ENCODE data around the gene MYH7B.
A peak's percentile ranks its signal among the peaks of the same experiment; 100 is the strongest.

MYH7B gene

GRCh38 chr20:34992751-34993417 is 37.2 kb downstream of the MYH7B start:
- no peak for DNase-seq

DNA sequence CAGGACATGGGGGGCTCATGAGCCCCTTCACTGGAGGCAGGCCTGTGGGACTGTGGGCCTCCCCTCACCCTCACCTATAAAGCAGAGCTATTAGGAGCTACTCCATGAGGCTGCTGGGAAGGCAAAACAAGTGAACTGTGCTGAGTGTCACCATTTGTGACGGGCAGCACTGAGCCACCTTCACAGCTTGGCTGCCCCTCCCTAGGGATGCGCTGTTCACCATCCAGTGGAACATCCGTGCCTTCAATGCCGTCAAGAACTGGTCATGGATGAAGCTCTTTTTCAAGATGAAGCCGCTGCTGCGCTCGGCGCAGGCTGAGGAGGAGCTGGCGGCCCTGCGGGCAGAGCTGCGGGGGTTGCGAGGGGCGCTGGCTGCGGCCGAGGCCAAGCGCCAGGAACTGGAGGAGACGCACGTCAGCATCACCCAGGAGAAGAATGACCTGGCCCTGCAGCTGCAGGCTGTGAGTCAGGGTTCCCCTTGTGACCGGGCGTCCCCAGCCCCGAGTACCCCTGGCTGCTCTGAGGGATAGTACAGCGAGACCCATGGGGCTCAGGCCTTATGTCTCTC is 38.4 kb downstream of the MYH7B start:
- DNase-seq = no peak

DNA sequence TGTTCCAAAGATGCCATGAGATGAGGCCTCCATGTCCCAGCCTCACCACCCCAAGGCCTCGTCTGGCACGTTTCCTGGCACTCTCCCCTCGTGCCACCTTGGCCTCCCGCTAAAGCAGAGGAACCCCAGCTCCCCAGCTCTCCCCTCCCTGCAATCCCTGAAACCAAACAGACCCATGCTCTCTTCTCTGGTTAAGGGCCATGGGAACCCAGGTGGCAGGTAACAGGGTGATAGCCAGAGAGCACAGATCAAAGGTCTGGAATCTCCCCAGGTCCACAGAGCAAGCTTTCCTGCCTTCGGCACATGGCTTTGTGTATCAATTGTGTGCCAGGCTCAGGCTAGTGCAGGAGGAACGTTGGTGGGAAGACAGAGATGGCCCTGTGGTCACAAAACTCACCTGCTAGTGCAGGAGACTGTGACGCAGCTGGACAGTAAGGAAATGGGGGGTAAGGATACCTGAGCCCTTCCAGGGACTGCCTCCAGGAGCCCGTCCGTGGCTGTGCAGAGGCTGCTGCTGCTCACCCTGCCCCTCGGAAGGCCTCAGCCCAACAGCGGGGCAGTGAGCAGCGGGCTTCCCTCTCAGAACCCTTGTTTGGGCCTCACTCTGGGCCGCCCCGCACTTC is 39.0 kb downstream of the MYH7B start:
- DNase-seq = no peak

GRCh38 chr20:34995192-34995591 is 39.5 kb downstream of the MYH7B start:
- no peak for DNase-seq

DNA sequence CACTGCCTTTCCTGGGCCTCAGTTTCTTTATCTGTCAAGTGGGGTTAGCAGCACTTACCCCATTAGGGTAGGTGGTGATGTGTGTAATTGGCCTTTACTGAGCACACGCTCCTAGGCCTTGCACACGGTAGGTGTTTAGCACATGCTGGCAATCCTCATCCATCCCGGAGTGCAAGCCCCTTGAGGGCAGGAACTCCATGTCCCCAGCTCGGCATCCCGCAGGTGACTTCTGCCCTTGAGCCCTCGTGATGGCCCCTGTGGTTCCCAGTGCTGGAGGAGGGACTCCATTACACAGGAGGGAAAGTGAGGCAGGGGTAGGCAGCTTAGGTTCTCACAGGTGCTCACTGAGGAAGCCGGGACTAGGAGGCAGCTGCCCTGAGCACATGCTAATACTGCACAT is 40.0 kb downstream of the MYH7B start:
- no peak for DNase-seq

GRCh38 chr20:34996243-34997028 is 40.8 kb downstream of the MYH7B start:
- no peak for DNase-seq

GRCh38 chr20:34997131-34997561 is 41.5 kb downstream of the MYH7B start:
- peak; percentile 33 to 37 for DNase-seq

DNA sequence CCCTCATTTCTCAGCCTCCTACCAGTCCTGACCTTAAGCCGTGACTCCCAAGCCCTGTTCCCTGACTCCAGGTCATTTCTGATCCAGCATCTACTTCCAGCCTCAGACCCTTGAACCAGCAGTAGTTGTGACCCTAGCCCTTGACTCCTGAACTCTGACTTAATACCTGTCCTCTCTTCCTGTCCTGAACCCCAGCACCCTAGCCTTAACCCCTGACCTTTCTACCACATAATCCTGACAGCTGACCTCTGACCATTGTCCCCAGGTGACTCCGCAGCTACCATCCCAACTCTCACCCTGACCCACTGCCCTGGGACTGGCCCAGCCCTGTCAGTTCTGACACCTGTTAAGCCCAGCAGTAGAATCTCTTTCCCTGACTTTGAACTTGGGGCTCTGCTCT is 42.1 kb downstream of the MYH7B start:
- no peak for DNase-seq

- DNase-seq = no peak
These were observed 42.8 kb downstream of the MYH7B start for GRCh38 chr20:34998331-34998950.

DNA sequence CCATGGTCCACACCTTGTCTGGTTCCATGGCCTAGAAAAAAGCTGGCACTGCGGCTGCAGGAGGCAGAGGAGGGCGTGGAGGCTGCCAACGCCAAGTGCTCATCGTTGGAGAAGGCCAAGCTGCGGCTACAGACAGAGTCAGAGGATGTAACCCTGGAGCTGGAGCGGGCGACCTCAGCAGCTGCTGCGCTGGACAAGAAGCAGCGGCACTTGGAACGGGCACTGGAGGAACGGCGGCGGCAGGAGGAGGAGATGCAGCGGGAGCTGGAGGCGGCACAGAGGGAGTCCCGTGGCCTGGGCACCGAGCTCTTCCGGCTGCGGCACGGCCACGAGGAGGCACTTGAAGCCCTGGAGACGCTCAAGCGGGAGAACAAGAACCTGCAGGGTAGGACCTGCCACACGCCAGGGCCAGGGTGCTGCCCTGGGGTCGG is 43.4 kb downstream of the MYH7B start:
- DNase-seq = no peak

GRCh38 chr20:34999782-35000181 is 44.1 kb downstream of the MYH7B start:
- DNase-seq = no peak

GRCh38 chr20:35000311-35000921 is 44.7 kb downstream of the MYH7B start:
- DNase-seq = no peak

GRCh38 chr20:35000922-35001595 is 45.4 kb downstream of the MYH7B start:
- DNase-seq = no peak

- DNase-seq = no peak
These were observed 46.1 kb downstream of the MYH7B start for GRCh38 chr20:35001596-35002362.

DNA sequence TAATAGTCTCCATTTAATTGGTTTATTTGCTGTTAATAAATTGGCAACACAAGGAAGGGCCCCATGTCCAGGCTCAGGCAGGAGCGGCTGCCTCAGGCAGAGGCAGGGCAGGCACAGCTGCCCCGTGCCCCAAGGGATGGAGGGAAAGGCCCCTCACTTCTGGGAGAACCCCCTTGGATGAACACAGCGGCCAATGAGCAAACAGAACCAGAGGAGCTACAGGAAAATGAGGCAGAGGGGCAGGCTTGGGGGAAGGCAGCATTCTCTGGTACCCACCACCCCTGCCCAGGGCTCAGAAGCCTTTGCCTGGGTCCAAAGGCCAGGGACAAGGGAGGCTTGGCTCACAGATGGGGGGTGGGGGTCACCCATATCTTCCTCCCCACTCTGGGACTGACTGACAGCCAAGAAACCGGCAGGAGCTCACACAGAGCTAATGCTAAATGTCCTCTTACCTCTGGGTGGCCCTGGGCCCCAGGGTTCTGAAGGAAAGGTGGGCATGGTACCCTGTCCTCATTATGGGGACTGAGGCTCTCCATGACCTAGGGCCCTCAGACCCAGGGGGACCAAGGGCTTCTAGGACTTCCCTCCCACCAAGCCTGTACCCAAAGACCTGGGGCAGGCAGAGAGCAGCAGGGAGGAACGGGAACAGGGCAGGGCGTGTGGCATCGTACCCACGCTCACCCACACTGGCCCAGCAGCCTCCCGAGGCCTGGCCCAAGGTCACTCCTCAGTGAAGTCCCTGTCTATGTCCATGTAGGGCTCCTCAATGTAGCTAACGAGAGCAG is 47.0 kb downstream of the MYH7B start:
- no peak for DNase-seq

DNA sequence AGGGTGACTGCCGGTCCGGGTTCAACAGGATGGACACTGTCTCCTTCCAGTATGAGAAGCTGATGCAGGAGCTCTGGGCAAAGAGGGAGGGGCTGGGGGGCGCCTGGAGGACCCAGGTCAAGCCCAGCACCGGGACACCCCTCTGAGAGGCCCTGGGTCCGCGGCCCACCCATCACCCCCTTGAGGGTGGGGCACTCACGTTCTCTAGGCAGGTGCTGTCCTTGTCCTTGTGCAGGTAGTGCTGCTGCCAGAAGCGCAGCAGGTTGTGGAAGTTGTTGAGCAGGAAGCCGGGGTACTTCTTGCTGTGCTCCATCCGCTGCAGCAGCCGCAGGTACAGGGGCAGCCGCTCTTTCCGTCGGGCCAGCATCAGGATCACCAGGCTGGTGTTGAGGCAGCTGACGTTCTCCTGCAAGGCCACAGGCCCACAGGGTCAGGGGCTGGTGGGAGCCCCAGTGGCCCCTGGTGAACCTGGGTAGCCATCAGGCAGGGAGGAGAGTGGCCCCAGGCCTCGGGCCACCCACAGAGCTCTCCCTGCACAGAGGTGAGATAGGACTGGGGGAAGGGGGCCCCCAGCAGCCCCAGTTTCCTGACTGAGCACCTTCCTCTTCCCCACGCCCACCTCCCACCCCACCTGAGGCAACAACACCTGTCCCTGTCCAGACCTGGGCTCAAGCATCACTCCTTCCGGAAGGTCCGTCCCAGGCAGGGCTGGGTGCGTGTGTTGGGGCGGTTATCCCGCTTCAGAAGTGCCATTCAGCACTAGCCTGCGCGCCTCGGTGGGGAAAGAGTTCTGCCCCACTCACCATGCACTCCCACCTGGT is 47.8 kb downstream of the MYH7B start:
- DNase-seq = no peak

DNA sequence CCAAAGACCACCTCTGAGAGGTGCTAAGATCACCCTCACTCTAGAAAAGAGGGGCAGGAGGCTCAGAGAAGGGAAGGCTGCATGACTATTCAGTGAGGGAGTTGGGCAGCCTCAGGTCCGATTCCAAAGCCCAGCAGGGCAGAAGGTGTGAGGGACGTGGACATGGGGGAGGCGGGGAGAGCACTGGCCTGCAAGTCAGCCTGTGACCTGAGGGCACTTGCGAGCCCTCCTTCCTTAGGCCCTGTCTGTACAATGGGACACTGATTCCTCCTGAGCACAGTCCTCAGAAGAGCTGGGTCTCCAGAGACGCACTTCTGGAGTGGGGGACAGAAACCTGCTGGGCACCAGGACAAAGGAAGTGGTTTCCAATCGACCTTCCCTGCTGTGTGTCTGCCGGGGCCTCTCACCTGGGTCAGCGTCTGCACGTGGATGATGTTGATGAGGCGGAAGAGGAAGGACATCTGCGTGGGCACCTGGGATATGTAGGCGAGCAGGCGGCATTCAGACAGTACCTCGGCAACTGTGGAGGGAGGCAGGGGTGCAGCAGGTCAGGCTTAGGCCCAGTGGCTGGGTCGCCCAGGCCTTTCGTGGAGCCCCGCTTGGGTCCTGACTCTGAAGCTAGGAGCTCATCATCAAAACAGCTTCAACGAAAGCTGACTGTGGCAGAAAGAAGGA is 48.5 kb downstream of the MYH7B start:
- DNase-seq = no peak

DNA sequence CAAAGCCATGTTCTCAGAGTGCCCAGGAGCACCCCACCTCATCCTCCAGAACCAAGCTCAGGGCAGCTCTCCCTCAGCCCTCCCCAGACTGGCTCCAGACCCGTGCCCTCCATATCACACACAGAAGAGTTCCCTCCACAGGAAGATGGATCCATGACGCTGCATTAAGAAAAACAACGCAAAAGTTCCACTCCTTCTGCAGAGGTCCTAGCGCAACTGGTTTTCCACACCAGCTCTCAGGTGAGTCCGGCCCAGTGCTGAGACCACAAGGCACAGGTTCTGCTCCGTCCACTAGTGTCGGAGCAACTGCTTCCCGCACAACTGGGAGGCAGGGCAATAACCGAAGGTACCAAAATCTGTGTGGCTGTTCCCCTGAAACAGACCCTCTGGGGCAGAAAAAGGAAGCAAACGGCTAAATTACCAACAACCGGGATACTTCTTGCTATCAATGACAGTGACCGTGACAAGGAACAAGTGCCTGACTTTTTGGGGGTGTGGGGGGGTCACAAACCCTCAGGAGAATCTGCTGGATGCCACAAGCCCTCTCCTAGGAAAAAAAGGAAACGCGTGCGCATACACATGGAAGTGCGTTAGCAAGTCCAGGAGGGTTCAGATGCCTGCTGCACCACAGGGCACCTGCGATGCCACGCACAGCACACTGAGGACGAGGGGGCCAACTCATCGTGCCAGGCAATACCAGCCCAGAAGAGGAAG is 49.2 kb downstream of the MYH7B start:
- no peak for DNase-seq
